Inflammatory macrophage treated with lipopolysaccharide for 4 hours (primary cell): ENCODE measurements around the gene STK32B.
"Not testable (repeated sequence)": the region's sequence is repeated elsewhere in the genome, so short reads cannot be mapped to it uniquely, and the experiment has no call there.

Experiments
- DNase-seq: peaks from one replicate; pipeline ENCODE4 v3.0.0-alpha.2; 2020

STK32B gene

GRCh38 chr4:5213087-5213595, 161.9 kb downstream of the STK32B start:
- DNase-seq: no peak

GRCh38 chr4:5215321-5215720, 164.0 kb downstream of the STK32B start:
- DNase-seq: no peak

DNA sequence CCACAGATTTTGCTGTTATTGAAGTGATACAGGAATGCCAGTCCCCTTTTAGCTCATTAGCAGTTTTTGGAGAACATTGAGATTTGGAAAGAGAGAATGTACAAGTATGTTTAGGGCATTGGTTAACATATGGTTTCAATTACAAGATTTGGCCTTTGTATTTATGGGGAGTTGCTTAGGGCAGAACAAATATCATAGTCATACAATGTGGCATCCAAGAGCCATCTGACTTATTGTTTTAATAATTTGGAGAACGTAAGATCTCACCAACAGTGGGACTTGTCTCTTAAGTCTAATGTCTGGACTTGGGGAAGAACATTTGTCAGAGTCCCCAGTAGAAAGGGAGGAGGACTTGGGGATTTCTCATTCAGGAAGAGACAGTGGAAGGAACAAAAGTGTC, 166.1 kb downstream of the STK32B start:
- no peak for DNase-seq

GRCh38 chr4:5218376-5219069, 167.2 kb downstream of the STK32B start:
- DNase-seq: no peak

GRCh38 chr4:5220028-5220427, 168.7 kb downstream of the STK32B start:
- no peak for DNase-seq

GRCh38 chr4:5222047-5222446, 170.8 kb downstream of the STK32B start:
- DNase-seq: no peak

GRCh38 chr4:5222951-5223350, 171.7 kb downstream of the STK32B start:
- no peak for DNase-seq

- DNase-seq: no peak
Observed at GRCh38 chr4:5224340-5224739, 173.1 kb downstream of the STK32B start.

GRCh38 chr4:5232549-5232948, 181.3 kb downstream of the STK32B start:
- no peak for DNase-seq

DNA sequence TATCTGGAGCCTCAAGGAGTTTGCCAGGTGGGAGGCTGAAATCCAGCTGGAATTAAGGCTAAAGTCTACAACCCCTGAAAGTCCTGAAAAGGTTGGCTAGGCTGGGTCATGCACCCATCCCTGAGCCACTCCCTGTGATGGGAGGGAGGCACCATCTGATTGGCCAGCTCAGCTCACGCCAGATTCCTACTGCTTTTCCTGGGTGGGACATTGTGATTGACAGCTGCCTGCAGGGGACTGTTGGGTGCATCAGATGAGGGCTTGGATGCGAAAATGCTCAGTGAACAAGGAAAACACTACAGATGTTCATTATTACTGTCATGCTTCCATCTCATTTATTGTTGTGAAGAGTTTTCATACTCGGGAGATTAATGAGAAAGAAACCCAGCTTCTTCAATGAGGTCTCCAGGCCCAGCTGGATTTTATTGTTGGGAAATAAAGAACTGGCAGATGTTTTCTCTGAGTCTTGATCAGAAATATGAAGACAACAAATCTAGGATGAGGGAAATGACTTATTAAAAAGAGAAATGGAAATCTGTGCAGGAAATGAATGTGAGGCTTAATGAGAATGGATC, 185.9 kb downstream of the STK32B start:
- DNase-seq: no peak

- DNase-seq: no peak
Observed at GRCh38 chr4:5238173-5238572, 186.9 kb downstream of the STK32B start.

GRCh38 chr4:5247061-5247460, 195.8 kb downstream of the STK32B start:
- DNase-seq: not testable (repeated sequence)

- no peak for DNase-seq
Observed at GRCh38 chr4:5247735-5248134, 196.5 kb downstream of the STK32B start.

DNA sequence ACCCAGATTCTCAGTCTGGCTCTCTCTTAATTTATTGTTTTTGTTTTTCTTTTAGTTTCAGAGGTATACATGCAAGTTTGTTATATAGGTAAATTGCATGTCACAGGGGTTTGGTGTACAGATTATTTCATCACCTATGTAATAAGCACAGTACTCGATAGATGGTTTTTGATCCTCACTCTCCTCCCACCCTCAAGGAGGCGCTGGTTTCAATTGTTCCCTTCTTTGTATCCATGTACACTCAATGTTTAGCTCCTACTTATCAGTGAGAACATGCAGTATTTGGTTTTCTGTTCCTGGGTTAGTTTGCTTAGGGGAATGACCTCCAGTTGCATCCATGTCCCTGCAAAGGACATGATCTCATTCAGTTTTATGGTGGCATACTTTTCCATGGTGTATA, 198.4 kb downstream of the STK32B start:
- no peak for DNase-seq

DNA sequence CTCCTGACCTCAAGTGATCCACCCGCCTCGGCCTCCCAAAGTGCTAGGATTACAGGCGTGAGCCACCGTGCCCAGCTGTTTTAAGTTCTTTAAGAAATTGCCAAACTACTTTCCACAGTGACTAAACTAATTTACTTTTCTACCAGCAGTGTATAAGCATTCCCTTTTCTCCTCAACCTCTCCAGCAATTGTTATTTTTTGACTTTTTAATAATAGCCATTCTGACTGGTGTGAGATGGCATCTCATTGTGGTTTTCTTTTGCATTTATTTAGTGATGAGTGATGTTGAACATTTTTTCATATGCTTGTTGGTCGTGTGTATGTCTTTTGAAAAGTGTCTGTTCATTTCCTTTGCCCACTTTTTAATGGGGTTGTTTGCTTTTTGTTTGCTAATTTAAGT, 199.3 kb downstream of the STK32B start:
- DNase-seq: not testable (repeated sequence)

GRCh38 chr4:5256421-5256820, 205.1 kb downstream of the STK32B start:
- no peak for DNase-seq

- no peak for DNase-seq
Observed at GRCh38 chr4:5257086-5257485, 205.8 kb downstream of the STK32B start.

- DNase-seq: no peak
Observed at GRCh38 chr4:5259471-5259870, 208.2 kb downstream of the STK32B start.

DNA sequence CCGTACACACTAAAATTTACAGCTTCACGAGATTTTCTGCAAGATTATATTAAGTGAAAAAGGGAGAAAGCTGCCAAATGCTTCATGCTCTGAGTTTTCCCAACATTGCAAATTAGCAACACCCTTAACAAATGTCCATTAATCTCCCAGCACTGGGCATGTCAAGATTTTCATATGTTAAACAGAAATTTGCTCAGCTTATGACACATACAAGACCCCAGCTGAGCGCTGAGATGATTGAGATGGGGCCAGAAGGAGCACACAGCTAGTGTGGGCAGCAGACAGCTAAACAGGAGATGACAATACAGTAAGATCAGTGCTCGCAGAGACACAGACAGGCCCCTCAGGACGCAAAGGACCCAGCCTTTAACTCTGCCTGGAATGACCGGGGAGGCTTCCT, 208.8 kb downstream of the STK32B start:
- DNase-seq: no peak

- no peak for DNase-seq
Observed at GRCh38 chr4:5261866-5262265, 210.6 kb downstream of the STK32B start.

GRCh38 chr4:5266991-5267390, 215.7 kb downstream of the STK32B start:
- no peak for DNase-seq

DNA sequence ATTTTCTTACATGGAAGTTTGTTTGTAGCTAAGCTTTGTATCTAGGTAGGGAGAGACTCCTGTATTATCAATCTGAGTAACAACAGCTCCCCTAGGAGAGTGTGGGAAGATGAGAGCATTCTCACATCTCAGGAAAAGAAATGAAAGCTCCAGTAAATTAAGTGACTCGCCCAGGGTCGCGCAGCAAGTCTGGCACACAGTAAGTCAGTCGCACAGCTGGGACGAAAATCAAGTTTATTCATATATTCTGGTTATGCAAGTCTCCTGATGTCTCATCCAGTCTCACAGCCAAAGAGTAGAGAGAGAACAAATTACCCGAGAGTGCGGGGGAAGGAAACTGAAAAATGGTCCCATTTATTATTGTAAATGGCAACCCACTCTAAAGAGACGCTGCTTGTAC, 216.1 kb downstream of the STK32B start:
- no peak for DNase-seq

GRCh38 chr4:5276475-5277075, 225.3 kb downstream of the STK32B start:
- no peak for DNase-seq

- DNase-seq: no peak
Observed at GRCh38 chr4:5277079-5277478, 225.8 kb downstream of the STK32B start.
